CD14-positive monocyte (primary cell): Measurements from ENCODE around the gene IRS1. TPM values are rescaled to one million over a fixed set of nuclear protein-coding genes. Genes with fewer than 3 reads are reported as not detected.

Experiments
- DNase-seq, 3 donors: peaks; one replicate each; pipeline ENCODE4 v3.0.0-alpha.2; 2011 to 2022
- H2AFZ ChIP-seq: 2 replicates; pipeline ENCODE4 v1.6.0; 2012; ENCODE audit warnings: mild to moderate bottlenecking, low read depth, low read length, inconsistent platforms; ENCODE audit not compliant: insufficient read depth, poor library complexity, severe bottlenecking
- H3K27ac ChIP-seq, 2 donors: 1 replicate in 1 of 2; 2 replicates in 1 of 2; pipeline ENCODE4 v1.5.1; 2012 to 2013; ENCODE audit warnings: low read length in 2 of 2, control low read depth in 1 of 2, inconsistent platforms in 1 of 2, low read depth in 1 of 2, mild to moderate bottlenecking in 1 of 2
- H3K27me3 ChIP-seq, 2 donors: one replicate each; pipeline versions ENCODE4 v1.6.0 to v1.6.1; 2011 to 2013; ENCODE audit warnings: low read length in 2 of 2; ENCODE audit not compliant: control insufficient read depth in 2 of 2, insufficient read depth in 2 of 2
- H3K36me3 ChIP-seq, 2 donors: replicated peaks in 1 of 2; 1 replicate in 1 of 2; 2 replicates in 1 of 2; pipeline versions ENCODE4 v1.5.1 to v1.6.1; 2012 to 2013; ENCODE audit warnings: low read length in 2 of 2, control low read depth in 1 of 2, inconsistent platforms in 1 of 2, mild to moderate bottlenecking in 1 of 2; ENCODE audit not compliant: insufficient read depth in 2 of 2, control insufficient read depth in 1 of 2
- H3K4me1 ChIP-seq, 2 donors: 1 replicate in 1 of 2; 2 replicates in 1 of 2; pipeline versions ENCODE4 v1.5.1 to v1.6.1; 2012 to 2013; ENCODE audit warnings: low read length in 2 of 2, control low read depth in 1 of 2, inconsistent platforms in 1 of 2, mild to moderate bottlenecking in 1 of 2, moderate library complexity in 1 of 2; ENCODE audit not compliant: insufficient read depth in 2 of 2, control insufficient read depth in 1 of 2
- H3K4me2 ChIP-seq: replicated peaks from 2 replicates; pipeline ENCODE3; 2012; ENCODE audit warnings: low read length, moderate library complexity, mild to moderate bottlenecking; ENCODE audit not compliant: poor library complexity, severe bottlenecking; ENCODE audit errors: extremely low read depth
- H3K4me3 ChIP-seq, 3 experiments: fragments of 200-600 bp in 1 of 3; sonication (generic) in 1 of 3; replicated peaks in 1 of 3; 1 replicate in 2 of 3; 2 replicates in 1 of 3; pipeline ENCODE4 v1.5.1; 2011 to 2013; ENCODE audit warnings: low read length in 3 of 3, mild to moderate bottlenecking in 3 of 3, control low read depth in 2 of 3, low read depth in 2 of 3, inconsistent platforms in 1 of 3, moderate library complexity in 1 of 3
- H3K79me2 ChIP-seq: 2 replicates; pipeline ENCODE4 v1.6.0; 2012; ENCODE audit warnings: mild to moderate bottlenecking, control low read depth, inconsistent platforms, low read length, moderate library complexity; ENCODE audit not compliant: insufficient read depth
- H3K9ac ChIP-seq: 2 replicates; pipeline ENCODE4 v1.6.0; 2017; ENCODE audit warnings: low read length, mild to moderate bottlenecking; ENCODE audit not compliant: insufficient read depth, poor library complexity, severe bottlenecking
- H3K9me3 ChIP-seq, 2 donors: replicated peaks in 1 of 2; 1 replicate in 1 of 2; 2 replicates in 1 of 2; pipeline versions ENCODE4 v1.5.1 to v1.6.1; 2012 to 2013; ENCODE audit warnings: low read length in 2 of 2, control low read depth in 1 of 2; ENCODE audit not compliant: control insufficient read depth in 1 of 2, insufficient read depth in 1 of 2
- H4K20me1 ChIP-seq: 2 replicates; pipeline ENCODE4 v1.6.0; 2012; ENCODE audit warnings: mild to moderate bottlenecking, low read length, control low read depth, moderate library complexity; ENCODE audit not compliant: insufficient read depth
- H3K27ac Mint-ChIP-seq, 7 donors: one replicate each; pipeline ENCODE4 v1.8.0; 2020; ENCODE audit warnings: mild to moderate bottlenecking in 7 of 7, mixed read lengths in 7 of 7, moderate library complexity in 6 of 7, inconsistent platforms in 2 of 7
- H3K27me3 Mint-ChIP-seq, 3 donors: one replicate each; pipeline ENCODE4 v1.8.0; 2021 to 2022; ENCODE audit warnings: low read depth in 3 of 3, mild to moderate bottlenecking in 3 of 3, mixed read lengths in 3 of 3, moderate library complexity in 3 of 3, inconsistent platforms in 1 of 3
- H3K36me3 Mint-ChIP-seq, 2 donors: one replicate each; pipeline ENCODE4 v1.8.0; 2020; ENCODE audit warnings: mixed read lengths in 2 of 2, inconsistent platforms in 1 of 2, mild to moderate bottlenecking in 1 of 2
- H3K4me1 Mint-ChIP-seq: one replicate; pipeline ENCODE4 v1.8.0; 2020; ENCODE audit warnings: mild to moderate bottlenecking, mixed read lengths
- H3K4me3 Mint-ChIP-seq, 2 donors: one replicate each; pipeline ENCODE4 v1.8.0; 2020; ENCODE audit warnings: mild to moderate bottlenecking in 2 of 2, mixed read lengths in 2 of 2, moderate library complexity in 1 of 2
- H3K9me3 Mint-ChIP-seq, 7 donors: one replicate each; pipeline ENCODE4 v1.8.0; 2020 to 2022; ENCODE audit warnings: mixed read lengths in 7 of 7, mild to moderate bottlenecking in 6 of 7, moderate library complexity in 6 of 7, inconsistent platforms in 2 of 7
- CTCF ChIP-seq: fragments of 200-600 bp; IDR thresholded peaks from one replicate; pipeline ENCODE4 v1.8.0; 2022; ENCODE audit warnings: antibody characterized with exemption, mild to moderate bottlenecking
- WGBS: methylation state at CpG from one replicate; pipeline ENCODE4 v1.1.5; 2013; ENCODE audit warnings: missing lambda C conversion rate; ENCODE audit not compliant: insufficient coverage; 5-methylcytosine and 5-hydroxymethylcytosine counted together
- intact Hi-C, 2 donors: fragments of 100-400 bp; cut with micrococcal nuclease; formaldehyde crosslinking; loops; one replicate each; pipeline versions ENCODE4 v1.15.0 to v1.15.1; 2023
- polyA plus RNA-seq, 3 donors: library from polyadenylated mRNA; depleted of rRNA in 1 of 3; unstranded in 2 of 3; stranded (reverse) in 1 of 3; fragments of 300-500 nt in 2 of 3; fragments of >200 nt in 1 of 3; fragmentation: Illumina TruSeq in 2 of 3; gene quantifications; 1 replicate in 2 of 3; 2 replicates in 1 of 3; pipeline ENCODE4 v1.2.3, GENCODE V29; 2012 to 2021

IRS1 gene
- polyA plus RNA-seq, 3 donors, result 0.10 to 0.19 TPM; not detected in 1

- H3K9me3 Mint-ChIP-seq, result peaks cover 0 to 2% (median 0%) of the 10 kb centered on the region in 7 donors
- Histone ChIP-seq H3K4me2 (no peak overlapping the region), H3K36me3 (no peaks in the 10 kb centered on the region), H4K20me1 (no peaks in the 10 kb centered on the region), H3K4me3 (no peak overlapping the region), H3K9ac (no peak overlapping the region), H3K27ac (no peak overlapping the region), H2AFZ (no peak overlapping the region), H3K9me3 (no peaks in the 10 kb centered on the region), H3K4me1 (no peaks in the 10 kb centered on the region), H3K27me3 (no peaks in the 10 kb centered on the region), H3K79me2 (no peaks in the 10 kb centered on the region)
- H3K36me3 Mint-ChIP-seq, result no peaks in the 10 kb centered on the region
- WGBS, result no CpG with 5 or more reads among the region's 2 CpGs
- H3K4me3 Mint-ChIP-seq, result no peak overlapping the region
- no peak overlapping the region for H3K27ac Mint-ChIP-seq
- no peak for TF ChIP-seq CTCF
- H3K27me3 Mint-ChIP-seq, result peaks cover 0 to 3% (median 1%) of the 10 kb centered on the region in 3 donors
- intact Hi-C loops, result no loop called here
- H3K4me1 Mint-ChIP-seq, result no peaks in the 10 kb centered on the region
- DNase-seq, result no peak
Measured at GRCh38 chr2:226756131-226756530, 43.5 kb downstream of the IRS1 start.

- Histone ChIP-seq H3K4me1 (no peaks in the 10 kb centered on the region), H3K79me2 (no peaks in the 10 kb centered on the region), H3K9me3 (no peaks in the 10 kb centered on the region), H3K36me3 (no peaks in the 10 kb centered on the region), H3K27ac (no peak overlapping the region), H4K20me1 (no peaks in the 10 kb centered on the region), H3K4me3 (no peak overlapping the region), H3K9ac (no peak overlapping the region), H3K4me2 (no peak overlapping the region), H3K27me3 (no peaks in the 10 kb centered on the region), H2AFZ (no peak overlapping the region)
- no peak for DNase-seq
- H3K27ac Mint-ChIP-seq, result no peak overlapping the region
- no peak for TF ChIP-seq CTCF
- H3K4me3 Mint-ChIP-seq, result no peak overlapping the region
- H3K27me3 Mint-ChIP-seq, result peaks cover 0 to 3% (median 1%) of the 10 kb centered on the region in 3 donors
- no peaks in the 10 kb centered on the region for H3K36me3 Mint-ChIP-seq
- peaks cover 0 to 4% (median 2%) of the 10 kb centered on the region in 7 donors for H3K9me3 Mint-ChIP-seq
- no CpG with 5 or more reads among the region's 1 CpG for WGBS
- intact Hi-C loops, result no loop called here
- H3K4me1 Mint-ChIP-seq, result no peaks in the 10 kb centered on the region
Measured at GRCh38 chr2:226755631-226756030, 44.0 kb downstream of the IRS1 start.
